Adrenal gland (tissue), 12 donors: Measurements from ENCODE around the gene H6PD. TPM values are rescaled to one million over a fixed set of nuclear protein-coding genes. Genes with fewer than 3 reads are reported as not detected.

Source experiments
- DNase-seq, 7 donors: peaks; one replicate each; pipeline ENCODE4 v3.0.0-alpha.2; 2019 to 2020
- H3K27ac ChIP-seq, 5 donors: fragments of 200-600 bp; sonication (generic) in 4 of 5; 1 replicate in 3 of 5; 2 replicates in 2 of 5; pipeline versions ENCODE4 v1.5.1 to v1.8.0; 2016 to 2020; ENCODE audit warnings: mild to moderate bottlenecking in 1 of 5
- H3K27me3 ChIP-seq: fragments of 200-600 bp; 2 replicates; pipeline ENCODE4 v1.8.0; 2021
- H3K36me3 ChIP-seq, 2 donors: fragments of 200-600 bp; replicated peaks in 1 of 2; 1 replicate in 1 of 2; 2 replicates in 1 of 2; pipeline versions ENCODE4 v1.5.1 to v1.8.0; 2018 to 2022
- H3K4me1 ChIP-seq, 2 donors: fragments of 200-600 bp; replicated peaks in 1 of 2; 1 replicate in 1 of 2; 2 replicates in 1 of 2; pipeline versions ENCODE4 v1.5.1 to v1.8.0; 2018 to 2021
- H3K4me3 ChIP-seq, 4 donors: fragments of 200-600 bp; sonication (generic) in 3 of 4; one replicate each; pipeline ENCODE4 v1.5.1; 2016 to 2018
- H3K9me3 ChIP-seq, 3 donors: fragments of 200-600 bp; sonication (generic) in 1 of 3; replicated peaks in 1 of 3; 1 replicate in 2 of 3; 2 replicates in 1 of 3; pipeline versions ENCODE4 v1.5.1 to v1.8.0; 2016 to 2021
- CTCF ChIP-seq, 6 experiments: fragments of 450-650 bp in 4 of 6; fragments of 200-600 bp in 2 of 6; sonication (generic) in 1 of 6; IDR thresholded peaks; 1 replicate in 5 of 6; 2 replicates in 1 of 6; pipeline versions ENCODE4 v1.5.1 to v1.8.0; 2016 to 2021; ENCODE audit warnings: antibody characterized with exemption in 6 of 6, mild to moderate bottlenecking in 2 of 6, moderate library complexity in 1 of 6
- POLR2A ChIP-seq, 2 donors: fragments of 450-650 bp; IDR thresholded peaks; one replicate each; pipeline ENCODE4 v1.6.1; 2017; ENCODE audit warnings: antibody characterized with exemption in 2 of 2, mild to moderate bottlenecking in 2 of 2, moderate library complexity in 1 of 2
- WGBS, 4 donors: extraction: QIAGEN DNeasy Blood & Tissue Kit in 2 of 4; methylation state at CpG; one replicate each; pipeline versions ENCODE4 v1.1.5 to v1.1.7; 2013 to 2017; 5-methylcytosine and 5-hydroxymethylcytosine counted together
- intact Hi-C, 2 donors: fragments of 100-400 bp; cut with DNase I; formaldehyde crosslinking; loops; one replicate each; pipeline versions ENCODE4 v1.14.1 to v1.15.0; 2022 to 2023
- polyA plus RNA-seq, 3 donors: library from polyadenylated mRNA; stranded (reverse); fragments of 200-250 nt in 2 of 3; fragments of 350-450 nt in 1 of 3; fragmentation: Illumina TruSeq in 1 of 3; extraction: RNeasy Lipid Tissue Mini Kit (QIAGEN cat#74804) in 1 of 3; gene quantifications; one replicate each; pipeline ENCODE4 v1.2.3, GENCODE V29; 2013 to 2014
- total RNA-seq, 9 donors: library from RNA; depleted of rRNA in 4 of 9; stranded (reverse); fragments of >200 nt in 4 of 9; fragments of 120-200 nt in 1 of 9; fragmentation: NEBNext Ultra II Directional in 1 of 9; extraction: Animal tissue kit (Norgen Biotek cat#: 25700) in 1 of 9; gene quantifications; one replicate each; pipeline versions ENCODE4 v1.1.0 to v1.2.4, GENCODE V29; 2013 to 2023
- donor health status: healthy with polysubstance abuse.
- donor health status: Bipolar disorder and iron deficiency.
- donor health status: DM: yes; HTN: yes; CAD: no.
- donor health status: DM: no; HTN: no; CAD: no.
- donor health status: DM: no; HTN: no; CAD: no.
- donor health status: DM: yes; HTN: yes; CAD: no.

H6PD gene
- total and polyA plus RNA-seq, 12 donors: 20.3 to 116 (median 80.4) TPM

GRCh38 chr1:9317072-9317471, 82.5 kb downstream of the H6PD start:
- Histone ChIP-seq H3K4me1 (peaks cover 0 to 13% of the 10 kb centered on the region in 2 donors), H3K9me3 (no peaks in the 10 kb centered on the region), H3K27me3 (no peaks in the 10 kb centered on the region), H3K36me3 (no peaks in the 10 kb centered on the region), H3K27ac (no peak overlapping the region), H3K4me3 (no peak overlapping the region)
- WGBS, 4 donors: 87 to 96% (median 92%) methylated on average over 7 of the region's 7 CpGs
- intact Hi-C loops: no loop called here
- TF ChIP-seq CTCF (IDR thresholded peaks at IDR 0.05) (no peak), POLR2A (IDR thresholded peaks at IDR 0.05) (no peak)
- DNase-seq: no peak

- 63 to 72% (median 65%) methylated on average over 23 to 28 of the region's 28 CpGs for WGBS, 4 donors
- no peaks in the 10 kb centered on the region for H3K36me3 ChIP-seq
- TF ChIP-seq CTCF (IDR thresholded peaks at IDR 0.05) (no peak), POLR2A (IDR thresholded peaks at IDR 0.05) (no peak)
- DNase-seq: peak in 3 of 7 donors; percentile 35 to 53 (median 42)
- intact Hi-C loops: no loop called here
- H3K27me3 ChIP-seq: no peaks in the 10 kb centered on the region
- H3K4me3 ChIP-seq: no peak overlapping the region
- H3K27ac ChIP-seq: peak overlapping the region in 1 of 5 donors; percentile 59
- no peaks in the 10 kb centered on the region for H3K9me3 ChIP-seq
- peaks cover 0 to 20% of the 10 kb centered on the region in 2 donors for H3K4me1 ChIP-seq
These were observed 83.2 kb downstream of the H6PD start for GRCh38 chr1:9317591-9318417.

GRCh38 chr1:9319208-9319788, 84.7 kb downstream of the H6PD start:
- Histone ChIP-seq H3K9me3 (no peaks in the 10 kb centered on the region), H3K36me3 (no peaks in the 10 kb centered on the region), H3K4me1 (peaks cover 0 to 24% of the 10 kb centered on the region in 2 donors), H3K4me3 (no peak overlapping the region), H3K27me3 (no peaks in the 10 kb centered on the region), H3K27ac (no peak overlapping the region)
- intact Hi-C loops: no loop called here
- DNase-seq: no peak
- TF ChIP-seq POLR2A (IDR thresholded peaks at IDR 0.05): no peak
- no peak for TF ChIP-seq CTCF (IDR thresholded peaks at IDR 0.05)
- WGBS, 4 donors: 90 to 95% (median 92%) methylated on average over 7 to 20 of the region's 20 CpGs

- no peaks in the 10 kb centered on the region for H3K36me3 ChIP-seq
- TF ChIP-seq POLR2A (IDR thresholded peaks at IDR 0.05): no peak
- TF ChIP-seq CTCF (IDR thresholded peaks at IDR 0.05): no peak
- H3K9me3 ChIP-seq: no peaks in the 10 kb centered on the region
- 83 to 91% (median 86%) methylated on average over 17 to 21 of the region's 21 CpGs for WGBS, 4 donors
- H3K27me3 ChIP-seq: no peaks in the 10 kb centered on the region
- no peak for DNase-seq
- intact Hi-C loops: no loop called here
- H3K4me1 ChIP-seq: peaks cover 0 to 24% of the 10 kb centered on the region in 2 donors
- no peak overlapping the region for H3K4me3 ChIP-seq
- no peak overlapping the region for H3K27ac ChIP-seq
These were observed 85.4 kb downstream of the H6PD start for GRCh38 chr1:9319789-9320519.
